GM21447 (cell line): ENCODE measurements around the gene SDR39U1.
"Not testable (repeated sequence)": the region's sequence is repeated elsewhere in the genome, so short reads cannot be mapped to it uniquely, and the experiment has no call there.

Experiments
- ATAC-seq: cut with Tn5 transposase; IDR thresholded peaks from one replicate; pipeline ENCODE4 v1.9.1; 2021; ENCODE audit not compliant: unreplicated experiment

Gene SDR39U1

GRCh38 chr14:24442240-24443052 lies at the start of gene SDR39U1:
SDR39U1 (minus strand) TSS chr14:24442776; CDS start chr14:24442769, 7 bp downstream.
- peak; percentile 91 for ATAC-seq

- ATAC-seq: not testable (repeated sequence)
Measured at GRCh38 chr14:24491586-24492408, 49.2 kb upstream of the SDR39U1 start.

- no peak for ATAC-seq
Measured at GRCh38 chr14:24483604-24484252, 41.2 kb upstream of the SDR39U1 start.

- ATAC-seq: not testable (repeated sequence)
Measured at GRCh38 chr14:24482699-24483303, 40.2 kb upstream of the SDR39U1 start.

- no peak for ATAC-seq
Measured at GRCh38 chr14:24481622-24482324, 39.2 kb upstream of the SDR39U1 start.

GRCh38 chr14:24479999-24480398 lies 37.4 kb upstream of the SDR39U1 start:
- ATAC-seq: not testable (repeated sequence)

- no peak for ATAC-seq
Measured at GRCh38 chr14:24475261-24475660, 32.7 kb upstream of the SDR39U1 start.

GRCh38 chr14:24473211-24473610 lies 30.6 kb upstream of the SDR39U1 start:
- no peak for ATAC-seq

- not testable (repeated sequence) for ATAC-seq
Measured at GRCh38 chr14:24470450-24470849, 27.9 kb upstream of the SDR39U1 start.

- ATAC-seq: no peak
Measured at GRCh38 chr14:24465805-24466204, 23.2 kb upstream of the SDR39U1 start.

- no peak for ATAC-seq
Measured at GRCh38 chr14:24465368-24465767, 22.8 kb upstream of the SDR39U1 start.

GRCh38 chr14:24463884-24464785 lies 21.6 kb upstream of the SDR39U1 start:
- no peak for ATAC-seq

GRCh38 chr14:24463017-24463883 lies 20.7 kb upstream of the SDR39U1 start:
- ATAC-seq: no peak

- ATAC-seq: no peak
Measured at GRCh38 chr14:24461336-24461735, 18.8 kb upstream of the SDR39U1 start.

GRCh38 chr14:24459331-24459730 lies 16.8 kb upstream of the SDR39U1 start:
- ATAC-seq: no peak

GRCh38 chr14:24458736-24459135 lies 16.2 kb upstream of the SDR39U1 start:
- no peak for ATAC-seq

- no peak for ATAC-seq
Measured at GRCh38 chr14:24456980-24457379, 14.4 kb upstream of the SDR39U1 start.

- ATAC-seq: not testable (repeated sequence)
Measured at GRCh38 chr14:24450828-24451227, 8.3 kb upstream of the SDR39U1 start.
